Astrocyte (in vitro differentiated cells and primary cell): ENCODE data around the gene BCL2. TPM values are rescaled to one million over a fixed set of nuclear protein-coding genes. Genes with fewer than 3 reads are reported as not detected.

Experiments
- DNase-seq: peaks from one replicate; pipeline ENCODE4 v3.0.0-alpha.2; 2010; ENCODE audit warnings: low read depth
- FAIRE-seq: peaks from 2 replicates; lab custom pipeline; 2011; peaks lifted over from hg19 to GRCh38; lab: Jason Lieb, UNC
- H2AFZ ChIP-seq: 2 replicates; pipeline ENCODE4 v1.6.0; 2012; ENCODE audit warnings: low read depth, low read length, inconsistent platforms
- H3K27ac ChIP-seq: 2 replicates; pipeline ENCODE4 v1.5.1; 2011; ENCODE audit warnings: low read depth, low read length, inconsistent platforms
- H3K27me3 ChIP-seq: 2 replicates; pipeline ENCODE4 v1.6.0; 2011; ENCODE audit warnings: low read length, inconsistent platforms; ENCODE audit not compliant: insufficient read depth
- H3K36me3 ChIP-seq: 2 replicates; pipeline ENCODE4 v1.5.1; 2011; ENCODE audit warnings: low read length, inconsistent platforms; ENCODE audit not compliant: insufficient read depth
- H3K4me1 ChIP-seq: 2 replicates; pipeline ENCODE4 v1.5.1; 2011; ENCODE audit warnings: low read length, inconsistent platforms; ENCODE audit not compliant: insufficient read depth
- H3K4me2 ChIP-seq: 2 replicates; pipeline ENCODE4 v1.6.0; 2012; ENCODE audit warnings: low read length, inconsistent platforms
- H3K4me3 ChIP-seq: 2 replicates; pipeline ENCODE4 v1.5.1; 2011; ENCODE audit warnings: low read depth, mild to moderate bottlenecking, low read length, inconsistent platforms; ENCODE audit not compliant: insufficient read depth
- H3K79me2 ChIP-seq: 2 replicates; pipeline ENCODE4 v1.6.0; 2012; ENCODE audit warnings: mild to moderate bottlenecking, low read length, inconsistent platforms; ENCODE audit not compliant: insufficient read depth
- H3K9ac ChIP-seq: 2 replicates; pipeline ENCODE4 v1.6.0; 2012; ENCODE audit warnings: mild to moderate bottlenecking, low read length, inconsistent platforms
- H3K9me3 ChIP-seq: 2 replicates; pipeline ENCODE4 v1.5.1; 2012; ENCODE audit warnings: low read depth, mild to moderate bottlenecking, low read length, inconsistent platforms; ENCODE audit not compliant: insufficient read depth
- H4K20me1 ChIP-seq: 2 replicates; pipeline ENCODE4 v1.6.0; 2012; ENCODE audit warnings: low read length, inconsistent platforms; ENCODE audit not compliant: insufficient read depth
- H3K27ac Mint-ChIP-seq: one replicate; pipeline ENCODE4 v1.8.0; 2021; ENCODE audit warnings: mild to moderate bottlenecking, mixed read lengths; ENCODE audit not compliant: unreplicated experiment
- H3K27me3 Mint-ChIP-seq: one replicate; pipeline ENCODE4 v1.8.0; 2021; ENCODE audit warnings: low read depth, mixed read lengths; ENCODE audit not compliant: unreplicated experiment
- H3K36me3 Mint-ChIP-seq: one replicate; pipeline ENCODE4 v1.8.0; 2021; ENCODE audit warnings: low read depth, mixed read lengths; ENCODE audit not compliant: unreplicated experiment
- H3K4me1 Mint-ChIP-seq: one replicate; pipeline ENCODE4 v1.8.0; 2021; ENCODE audit warnings: low read depth, mixed read lengths; ENCODE audit not compliant: unreplicated experiment
- H3K4me3 Mint-ChIP-seq: one replicate; pipeline ENCODE4 v1.8.0; 2021; ENCODE audit warnings: mild to moderate bottlenecking, moderate library complexity, mixed read lengths; ENCODE audit not compliant: unreplicated experiment
- H3K9me3 Mint-ChIP-seq: one replicate; pipeline ENCODE4 v1.8.0; 2021; ENCODE audit warnings: mild to moderate bottlenecking, mixed read lengths; ENCODE audit not compliant: unreplicated experiment
- EZH2 ChIP-seq: IDR thresholded peaks from 2 replicates; pipeline ENCODE4 v1.6.1; 2012; ENCODE audit warnings: mild to moderate bottlenecking, low read length, inconsistent platforms; ENCODE audit not compliant: insufficient read depth
- total RNA-seq: library from RNA; stranded (reverse); gene quantifications from 2 replicates; pipeline ENCODE4 v1.2.1, GENCODE V29; 2021
- TF ChIP-seq, protein P1 (sequence below): IDR thresholded peaks from 2 replicates; pipeline ENCODE4 v1.5.1; 2011; ENCODE audit warnings: low read depth, mild to moderate bottlenecking, inconsistent platforms, low read length, moderate library complexity; ENCODE audit not compliant: insufficient read depth

Gene BCL2
- total RNA-seq, 1 donor from 2014 or later = 1.7 TPM

DNA sequence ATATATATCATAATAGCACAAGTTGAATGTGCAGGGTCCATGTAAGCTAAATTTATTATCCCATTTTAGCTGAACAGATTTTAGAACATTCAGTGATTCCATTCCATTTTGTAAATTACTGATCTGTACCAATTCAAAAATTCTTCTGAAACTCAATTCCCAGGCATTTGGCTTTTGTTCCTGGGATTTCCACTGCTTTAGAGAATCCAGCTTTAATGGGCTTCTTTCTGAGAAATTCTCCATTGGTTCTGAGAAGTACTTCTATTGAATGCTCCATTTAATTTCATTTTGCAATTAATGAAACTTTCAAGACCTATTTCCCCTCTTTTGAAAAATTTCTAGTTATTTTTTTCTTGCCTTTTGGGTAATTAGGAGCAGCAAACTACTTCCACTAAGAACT, 36.8 kb downstream of the BCL2 start:
- Mint-ChIP-seq H3K4me3 (no peak overlapping the region), H3K27ac (no peak overlapping the region), H3K9me3 (no peaks in the 10 kb centered on the region), H3K4me1 (no peaks in the 10 kb centered on the region), H3K27me3 (peaks cover 15% of the 10 kb centered on the region), H3K36me3 (no peaks in the 10 kb centered on the region)
- no peak for TF ChIP-seq EZH2
- TF ChIP-seq, protein P1, sequence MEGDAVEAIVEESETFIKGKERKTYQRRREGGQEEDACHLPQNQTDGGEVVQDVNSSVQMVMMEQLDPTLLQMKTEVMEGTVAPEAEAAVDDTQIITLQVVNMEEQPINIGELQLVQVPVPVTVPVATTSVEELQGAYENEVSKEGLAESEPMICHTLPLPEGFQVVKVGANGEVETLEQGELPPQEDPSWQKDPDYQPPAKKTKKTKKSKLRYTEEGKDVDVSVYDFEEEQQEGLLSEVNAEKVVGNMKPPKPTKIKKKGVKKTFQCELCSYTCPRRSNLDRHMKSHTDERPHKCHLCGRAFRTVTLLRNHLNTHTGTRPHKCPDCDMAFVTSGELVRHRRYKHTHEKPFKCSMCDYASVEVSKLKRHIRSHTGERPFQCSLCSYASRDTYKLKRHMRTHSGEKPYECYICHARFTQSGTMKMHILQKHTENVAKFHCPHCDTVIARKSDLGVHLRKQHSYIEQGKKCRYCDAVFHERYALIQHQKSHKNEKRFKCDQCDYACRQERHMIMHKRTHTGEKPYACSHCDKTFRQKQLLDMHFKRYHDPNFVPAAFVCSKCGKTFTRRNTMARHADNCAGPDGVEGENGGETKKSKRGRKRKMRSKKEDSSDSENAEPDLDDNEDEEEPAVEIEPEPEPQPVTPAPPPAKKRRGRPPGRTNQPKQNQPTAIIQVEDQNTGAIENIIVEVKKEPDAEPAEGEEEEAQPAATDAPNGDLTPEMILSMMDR = no peak
- FAIRE-seq (no peak), DNase-seq (no peak)
- Histone ChIP-seq H4K20me1 (no peaks in the 10 kb centered on the region), H3K79me2 (no peaks in the 10 kb centered on the region), H3K27ac (no peak overlapping the region), H3K4me1 (no peaks in the 10 kb centered on the region), H2AFZ (no peak overlapping the region), H3K4me2 (no peak overlapping the region), H3K9ac (no peak overlapping the region), H3K27me3 (no peaks in the 10 kb centered on the region), H3K36me3 (no peaks in the 10 kb centered on the region), H3K9me3 (no peaks in the 10 kb centered on the region), H3K4me3 (no peak overlapping the region)

DNA sequence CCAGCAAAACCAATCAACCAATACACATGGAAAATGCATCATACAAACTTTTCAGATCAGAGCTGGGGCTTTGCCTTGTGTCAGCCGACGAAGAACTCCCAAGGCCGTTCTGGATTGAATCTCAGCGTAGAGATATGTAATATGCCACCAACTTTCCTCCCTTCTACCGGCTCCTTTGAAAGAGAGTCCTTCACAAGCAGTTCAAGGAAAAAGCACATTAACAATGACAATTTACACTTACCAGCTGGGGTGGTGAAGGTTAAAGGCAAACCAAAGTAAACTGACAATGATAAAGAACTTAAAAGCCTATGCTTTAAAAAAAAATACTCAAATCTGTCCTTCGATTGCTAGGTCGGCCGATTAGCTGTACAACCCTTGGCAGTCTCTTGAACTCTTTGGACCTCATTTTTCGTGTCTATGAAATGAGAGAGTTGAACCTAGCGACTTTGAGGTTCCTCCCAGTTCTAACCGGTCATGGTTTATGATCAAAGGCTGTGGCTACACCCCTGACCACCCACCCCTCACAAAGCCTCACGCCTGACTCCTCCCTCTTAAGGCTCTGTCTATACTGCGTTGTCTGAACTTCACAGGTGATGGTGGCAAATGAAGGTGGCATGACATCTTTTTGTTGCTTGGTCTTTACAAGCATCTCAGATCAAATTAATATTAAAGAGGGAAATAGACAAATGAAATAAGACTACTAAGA, 46.2 kb downstream of the BCL2 start:
- TF ChIP-seq EZH2 = no peak
- TF ChIP-seq, protein P1 = no peak
- Mint-ChIP-seq H3K4me3 (no peak overlapping the region), H3K4me1 (peaks cover 3% of the 10 kb centered on the region), H3K36me3 (no peaks in the 10 kb centered on the region), H3K27me3 (peaks cover 3% of the 10 kb centered on the region), H3K27ac (no peak overlapping the region), H3K9me3 (no peaks in the 10 kb centered on the region)
- Histone ChIP-seq H3K9ac (no peak overlapping the region), H3K79me2 (no peaks in the 10 kb centered on the region), H3K27me3 (no peaks in the 10 kb centered on the region), H2AFZ (no peak overlapping the region), H3K4me3 (no peak overlapping the region), H3K36me3 (no peaks in the 10 kb centered on the region), H3K27ac (no peak overlapping the region), H3K4me2 (no peak overlapping the region), H3K4me1 (no peaks in the 10 kb centered on the region), H4K20me1 (no peaks in the 10 kb centered on the region), H3K9me3 (no peaks in the 10 kb centered on the region)
- DNase-seq (no peak), FAIRE-seq (no peak)

DNA sequence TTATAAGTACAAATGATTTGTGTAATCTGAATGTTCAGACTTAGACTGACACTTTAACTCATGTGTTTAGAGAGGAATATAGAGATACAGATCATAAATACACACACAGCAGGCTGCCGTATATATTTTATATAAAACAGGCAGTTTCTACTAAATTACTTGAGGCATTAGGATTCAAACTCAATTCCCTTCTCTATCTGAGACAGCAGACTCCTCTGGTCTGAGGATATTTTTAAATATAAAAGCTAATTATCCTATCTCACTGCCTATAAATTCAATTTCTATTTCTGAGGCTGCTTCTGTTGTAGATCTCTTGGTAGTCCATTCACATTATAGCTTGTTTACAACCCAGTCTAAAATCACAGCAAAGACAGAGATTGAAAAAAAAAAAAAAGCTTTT, 46.9 kb downstream of the BCL2 start:
- H3K4me1 Mint-ChIP-seq = peaks cover 7% of the 10 kb centered on the region
- TF ChIP-seq, protein P1 = no peak
- TF ChIP-seq EZH2 = no peak
- no peak overlapping the region for H3K27ac Mint-ChIP-seq
- Histone ChIP-seq H3K27me3 (no peaks in the 10 kb centered on the region), H3K27ac (no peak overlapping the region), H3K4me3 (no peak overlapping the region), H4K20me1 (no peaks in the 10 kb centered on the region), H3K4me1 (no peaks in the 10 kb centered on the region), H3K4me2 (no peak overlapping the region), H3K9ac (no peak overlapping the region), H2AFZ (no peak overlapping the region), H3K9me3 (no peaks in the 10 kb centered on the region), H3K79me2 (no peaks in the 10 kb centered on the region), H3K36me3 (no peaks in the 10 kb centered on the region)
- peaks cover 3% of the 10 kb centered on the region for H3K27me3 Mint-ChIP-seq
- DNase-seq (no peak), FAIRE-seq (no peak)
- no peaks in the 10 kb centered on the region for H3K36me3 Mint-ChIP-seq
- H3K4me3 Mint-ChIP-seq = no peak overlapping the region
- H3K9me3 Mint-ChIP-seq = no peaks in the 10 kb centered on the region
